H1 (cell line): ENCODE data around the gene PRRC1. TPM values are rescaled to one million over a fixed set of nuclear protein-coding genes. Genes with fewer than 3 reads are reported as not detected.

Experiments used
- CTCF ChIA-PET: fragments of 300-600 bp; sonication (Branson Sonifier 250); formaldehyde crosslinking; loops from one replicate; lab custom pipeline; 2021; ENCODE audit not compliant: partially characterized antibody; lab: Charles Lee
- POLR2A ChIA-PET: fragments of 300-600 bp; sonication (Branson Sonifier 250); formaldehyde crosslinking; loops from one replicate; lab custom pipeline; 2021; ENCODE audit warnings: inconsistent platforms; ENCODE audit not compliant: partially characterized antibody; lab: Charles Lee
- DNase-seq, 2 experiments: peaks; one replicate each; pipeline versions ENCODE4 v3.0.0 to v3.0.0-alpha.2; 2010 to 2022; ENCODE audit warnings: low spot score in 2 of 2, low read depth in 1 of 2, mixed read lengths in 1 of 2
- FAIRE-seq: peaks from 2 replicates; lab custom pipeline; 2011; peaks lifted over from hg19 to GRCh38; lab: Jason Lieb, UNC
- H2AFZ ChIP-seq: 2 replicates; pipeline ENCODE4 v1.8.1; 2012; ENCODE audit warnings: low read length, inconsistent platforms
- H2AK5ac ChIP-seq: 2 replicates; pipeline ENCODE4 v1.6.1; 2013; ENCODE audit warnings: low read depth, low read length
- H2BK120ac ChIP-seq: replicated peaks from 2 replicates; pipeline ENCODE3; 2013; ENCODE audit warnings: low read depth, low read length, inconsistent platforms
- H2BK12ac ChIP-seq: 2 replicates; pipeline ENCODE4 v1.6.1; 2013; ENCODE audit warnings: low read depth, low read length
- H2BK15ac ChIP-seq: 2 replicates; pipeline ENCODE4 v1.6.1; 2013; ENCODE audit warnings: low read length
- H2BK20ac ChIP-seq: 2 replicates; pipeline ENCODE4 v1.6.1; 2013; ENCODE audit warnings: low read length
- H2BK5ac ChIP-seq: 2 replicates; pipeline ENCODE4 v1.6.1; 2013; ENCODE audit warnings: low read depth, low read length
- H3K14ac ChIP-seq: 2 replicates; pipeline ENCODE4 v1.6.1; 2013; ENCODE audit warnings: inconsistent platforms; ENCODE audit not compliant: insufficient read length
- H3K18ac ChIP-seq: 2 replicates; pipeline ENCODE4 v1.6.1; 2013; ENCODE audit warnings: low read length; ENCODE audit errors: extremely low read depth
- H3K23ac ChIP-seq: 2 replicates; pipeline ENCODE4 v1.6.1; 2013; ENCODE audit warnings: inconsistent platforms; ENCODE audit not compliant: insufficient read length
- H3K23me2 ChIP-seq: 2 replicates; pipeline ENCODE4 v1.6.1; 2013; ENCODE audit warnings: low read depth, low read length
- H3K27ac ChIP-seq: 2 replicates; pipeline ENCODE4 v1.6.1; 2011; ENCODE audit warnings: low read depth, low read length, inconsistent platforms
- H3K27me3 ChIP-seq, 4 experiments: replicated peaks in 1 of 4; 1 replicate in 1 of 4; 2 replicates in 3 of 4; pipeline versions ENCODE4 v1.6.1 to v1.8.1; 2011 to 2013; ENCODE audit warnings: low read length in 3 of 4, mild to moderate bottlenecking in 3 of 4, inconsistent platforms in 2 of 4, mixed read lengths in 2 of 4, moderate library complexity in 1 of 4; ENCODE audit not compliant: control insufficient read depth in 3 of 4, insufficient read depth in 3 of 4; ENCODE audit errors: extremely low read depth in 1 of 4
- H3K36me3 ChIP-seq, 4 experiments: 2 replicates each; pipeline versions ENCODE4 v1.6.1 to v1.8.1; 2011 to 2013; ENCODE audit warnings: mild to moderate bottlenecking in 4 of 4, low read length in 3 of 4, moderate library complexity in 2 of 4, control low read depth in 1 of 4, inconsistent platforms in 1 of 4; ENCODE audit not compliant: insufficient read depth in 4 of 4, control insufficient read depth in 2 of 4
- H3K4ac ChIP-seq: replicated peaks from 2 replicates; pipeline ENCODE3; 2013; ENCODE audit warnings: low read length, low read depth, mixed read lengths, inconsistent platforms; ENCODE audit not compliant: insufficient read length
- H3K4me1 ChIP-seq, 4 experiments: replicated peaks in 1 of 4; 1 replicate in 1 of 4; 2 replicates in 3 of 4; pipeline versions ENCODE4 v1.6.1 to v1.8.1; 2011 to 2013; ENCODE audit warnings: low read length in 3 of 4, inconsistent platforms in 2 of 4, mixed read lengths in 1 of 4; ENCODE audit not compliant: insufficient read depth in 4 of 4, control insufficient read depth in 3 of 4
- H3K4me2 ChIP-seq, 2 experiments: 2 replicates each; pipeline versions ENCODE4 v1.6.1 to v1.8.1; 2011 to 2013; ENCODE audit warnings: low read depth in 2 of 2, low read length in 2 of 2, control low read depth in 1 of 2, inconsistent platforms in 1 of 2, mild to moderate bottlenecking in 1 of 2; ENCODE audit not compliant: insufficient read depth in 1 of 2
- H3K4me3 ChIP-seq, 4 experiments: fragments of 200-600, 300-600 bp in 1 of 4; sonication (generic), shearing (Covaris generic), sonication (Bioruptor Twin) in 1 of 4; 2 replicates each; pipeline versions ENCODE4 v1.5.1 to v1.8.1; 2011 to 2016; ENCODE audit warnings: low read length in 4 of 4, low read depth in 3 of 4, control low read depth in 2 of 4, inconsistent platforms in 2 of 4, mild to moderate bottlenecking in 2 of 4, mixed read lengths in 1 of 4, moderate library complexity in 1 of 4; ENCODE audit not compliant: insufficient read depth in 2 of 4; ENCODE audit errors: extremely low read depth in 1 of 4
- H3K56ac ChIP-seq: replicated peaks from 2 replicates; pipeline ENCODE3; 2013; ENCODE audit warnings: low read depth, mild to moderate bottlenecking, mixed read lengths, low read length, inconsistent platforms; ENCODE audit not compliant: insufficient read length
- H3K79me1 ChIP-seq: 2 replicates; pipeline ENCODE4 v1.6.1; 2013; ENCODE audit warnings: low read depth, low read length, control low read depth
- H3K79me2 ChIP-seq, 2 experiments: 2 replicates each; pipeline versions ENCODE4 v1.6.1 to v1.8.1; 2012 to 2013; ENCODE audit warnings: low read length in 2 of 2, mild to moderate bottlenecking in 2 of 2, inconsistent platforms in 1 of 2; ENCODE audit not compliant: insufficient read depth in 2 of 2, control insufficient read depth in 1 of 2
- H3K9ac ChIP-seq, 4 experiments: replicated peaks in 1 of 4; 1 replicate in 1 of 4; 2 replicates in 3 of 4; pipeline versions ENCODE4 v1.6.1 to v1.8.1; 2011 to 2013; ENCODE audit warnings: low read depth in 3 of 4, low read length in 3 of 4, control low read depth in 2 of 4, mild to moderate bottlenecking in 2 of 4, moderate library complexity in 2 of 4, inconsistent platforms in 1 of 4; ENCODE audit errors: extremely low read depth in 1 of 4
- H3K9me3 ChIP-seq, 2 experiments: 2 replicates each; pipeline versions ENCODE4 v1.6.1 to v1.8.1; 2012 to 2013; ENCODE audit warnings: mild to moderate bottlenecking in 2 of 2, moderate library complexity in 2 of 2, control low read depth in 1 of 2, inconsistent platforms in 1 of 2, low read depth in 1 of 2, low read length in 1 of 2, mixed read lengths in 1 of 2; ENCODE audit not compliant: insufficient read depth in 2 of 2
- H4K20me1 ChIP-seq, 2 experiments: replicated peaks in 1 of 2; 2 replicates each; pipeline versions ENCODE3 to v1.8.1; 2011 to 2013; ENCODE audit warnings: inconsistent platforms in 2 of 2, low read length in 2 of 2, mild to moderate bottlenecking in 1 of 2; ENCODE audit not compliant: insufficient read depth in 2 of 2, control insufficient read depth in 1 of 2
- H4K5ac ChIP-seq: 2 replicates; pipeline ENCODE4 v1.6.1; 2013; ENCODE audit warnings: low read length, low read depth, mixed read lengths, inconsistent platforms; ENCODE audit not compliant: insufficient read length
- H4K8ac ChIP-seq: 2 replicates; pipeline ENCODE4 v1.8.0; 2013; ENCODE audit warnings: mild to moderate bottlenecking, moderate library complexity, low read length, inconsistent platforms; ENCODE audit not compliant: insufficient read depth; ENCODE audit errors: extremely low read depth
- H4K91ac ChIP-seq: replicated peaks from 2 replicates; pipeline ENCODE3; 2013; ENCODE audit warnings: low read length, mixed read lengths, inconsistent platforms; ENCODE audit not compliant: insufficient read length
- BCL11A ChIP-seq, 2 experiments: IDR thresholded peaks; one replicate each; pipeline ENCODE4 v1.6.1; 2011; ENCODE audit warnings: low read depth in 2 of 2, low read length in 2 of 2, mild to moderate bottlenecking in 2 of 2
- CTBP2 ChIP-seq: IDR thresholded peaks from 2 replicates; pipeline ENCODE4 v1.7.0; 2011; ENCODE audit warnings: borderline replicate concordance, mild to moderate bottlenecking, moderate library complexity, mixed read lengths, low read length; ENCODE audit not compliant: insufficient read depth, insufficient read length
- E2F6 ChIP-seq: IDR thresholded peaks from 2 replicates; pipeline ENCODE4 v1.6.1; 2012; ENCODE audit warnings: inconsistent platforms
- EP300 ChIP-seq, 2 experiments: IDR thresholded peaks; 1 replicate in 1 of 2; 2 replicates in 1 of 2; pipeline ENCODE4 v1.6.1; 2011 to 2012; ENCODE audit warnings: low read depth in 2 of 2, low read length in 2 of 2, mild to moderate bottlenecking in 2 of 2, borderline replicate concordance in 1 of 2, inconsistent platforms in 1 of 2, moderate library complexity in 1 of 2
- FOSL1 ChIP-seq: IDR thresholded peaks from 2 replicates; pipeline ENCODE4 v1.6.1; 2011; ENCODE audit warnings: mild to moderate bottlenecking, low read depth, low read length, moderate library complexity; ENCODE audit not compliant: insufficient read depth
- HDAC2 ChIP-seq, 2 experiments: fragments of 300-600 bp in 1 of 2; sonication (generic) in 1 of 2; IDR thresholded peaks; 2 replicates each; pipeline ENCODE4 v1.6.1; 2011 to 2012; ENCODE audit warnings: low read depth in 2 of 2, low read length in 2 of 2, mild to moderate bottlenecking in 2 of 2, moderate library complexity in 2 of 2, borderline replicate concordance in 1 of 2, inconsistent platforms in 1 of 2
- HDAC6 ChIP-seq: IDR thresholded peaks from one replicate; pipeline ENCODE4 v1.7.1; 2012; ENCODE audit warnings: low read depth, mild to moderate bottlenecking, inconsistent platforms, low read length, moderate library complexity
- NRF1 ChIP-seq: IDR thresholded peaks from 2 replicates; pipeline ENCODE4 v1.6.1; 2011; ENCODE audit warnings: mild to moderate bottlenecking, low read depth, low read length, improper control_type of control experiment
- SP2 ChIP-seq: IDR thresholded peaks from 2 replicates; pipeline ENCODE4 v1.6.1; 2012; ENCODE audit warnings: mild to moderate bottlenecking, low read length, inconsistent platforms
- SRF ChIP-seq: IDR thresholded peaks from 2 replicates; pipeline ENCODE4 v1.6.1; 2011; ENCODE audit warnings: mild to moderate bottlenecking, low read depth, low read length, moderate library complexity
- TEAD4 ChIP-seq: IDR thresholded peaks from 2 replicates; pipeline ENCODE4 v1.6.1; 2012; ENCODE audit warnings: low read depth, low read length, inconsistent platforms, mixed read lengths
- USF2 ChIP-seq: IDR thresholded peaks from 2 replicates; pipeline ENCODE4 v1.6.1; 2011; ENCODE audit warnings: low read length, improper control_type of control experiment
- WGBS, 2 experiments: shearing (Covaris generic) in 1 of 2; methylation state at CpG; one replicate each; pipeline versions ENCODE4 v1.1.6 to v1.1.7; 2013 to 2015; ENCODE audit warnings: low lambda C conversion rate in 2 of 2, mixed read lengths in 2 of 2, inconsistent platforms in 1 of 2, low coverage in 1 of 2, missing lambda C conversion rate in 1 of 2; ENCODE audit not compliant: insufficient replicate concordance in 2 of 2, insufficient coverage in 1 of 2, insufficient read length in 1 of 2; ENCODE audit errors: extremely low coverage in 1 of 2, missing lambda C conversion rate in 1 of 2; 5-methylcytosine and 5-hydroxymethylcytosine counted together
- polyA plus RNA-seq, 7 experiments: library from polyadenylated mRNA; depleted of rRNA in 3 of 7; stranded (reverse) in 5 of 7; unstranded in 2 of 7; fragments of >200 nt in 5 of 7; fragments of 200-250 nt in 2 of 7; gene quantifications; 1 replicate in 5 of 7; 2 replicates in 1 of 7; 4 replicates in 1 of 7; pipeline versions ENCODE4 v1.2.1 to v1.2.3, GENCODE V29; 2011 to 2013; ENCODE audit warnings: missing spikeins in 2 of 7, mixed read lengths in 2 of 7
- total RNA-seq: library from RNA; stranded (reverse); fragmentation: NEBNext Ultra II Directional; extraction: Animal tissue kit (Norgen Biotek cat#: 25700); gene quantifications from 2 replicates; pipeline ENCODE4 v1.2.1, GENCODE V29; 2021

PRRC1 gene
- total and polyA plus RNA-seq, 2 of the 8 experiments (the other 6 are each of a cell fraction or from before 2014, with no cell fraction given): 54.6 to 78.6 TPM

- H3K18ac ChIP-seq: no peak overlapping the region
- DNase-seq (no peak), FAIRE-seq (no peak)
- no peak overlapping the region for H2AFZ ChIP-seq
- POLR2A ChIA-PET: no interaction called here
- H3K23me2 ChIP-seq: no peaks in the 10 kb centered on the region
- no peak overlapping the region for H3K4me3 ChIP-seq
- CTCF ChIA-PET: no interaction called here
- H3K27me3 ChIP-seq: no peaks in the 10 kb centered on the region
- H4K8ac ChIP-seq: no peak overlapping the region
- H3K9me3 ChIP-seq: no peaks in the 10 kb centered on the region
- no peak overlapping the region for H2BK12ac ChIP-seq
- no peak overlapping the region for H3K23ac ChIP-seq
- peaks cover 0 to 6% (median 0%) of the 10 kb centered on the region in 4 experiments; a peak in 1 of 7 replicates for H3K4me1 ChIP-seq
- no peak overlapping the region for H2BK20ac ChIP-seq
- H3K14ac ChIP-seq: no peak overlapping the region
- no peak overlapping the region for H2BK5ac ChIP-seq
- no peaks in the 10 kb centered on the region for H4K20me1 ChIP-seq
- H3K36me3 ChIP-seq: no peaks in the 10 kb centered on the region
- H4K5ac ChIP-seq: no peak overlapping the region
- no peak overlapping the region for H3K56ac ChIP-seq
- H3K4ac ChIP-seq: no peak overlapping the region
- no peaks in the 10 kb centered on the region for H3K79me1 ChIP-seq
- no peak overlapping the region for H3K4me2 ChIP-seq
- no peak overlapping the region for H3K27ac ChIP-seq
- H2BK15ac ChIP-seq: no peak overlapping the region
- H2AK5ac ChIP-seq: no peak overlapping the region
- whole genome bisulfite sequencing, 2 experiments: 86% methylated on average over 2 of the region's 2 CpGs; no CpG with 5 or more reads in 1 of the 2 experiments
- no peak overlapping the region for H4K91ac ChIP-seq
- no peak overlapping the region for H3K9ac ChIP-seq
- H3K79me2 ChIP-seq: no peaks in the 10 kb centered on the region
- H2BK120ac ChIP-seq: no peak overlapping the region
- no peak for TF ChIP-seq USF2
- no peak for TF ChIP-seq CTBP2
- TF ChIP-seq E2F6: no peak
- TF ChIP-seq NRF1: no peak
- no peak for TF ChIP-seq SRF
- no peak for TF ChIP-seq TEAD4
- no peak for TF ChIP-seq SP2
- no peak for TF ChIP-seq BCL11A (IDR thresholded peaks at IDR 0.05; ENCODE audit: low read depth in 2 of 2, low read length in 2 of 2)
- TF ChIP-seq HDAC6: no peak
- no peak for TF ChIP-seq HDAC2 (IDR thresholded peaks at IDR 0.05; ENCODE audit: borderline replicate concordance in 1 of 2, low read depth in 2 of 2, low read length in 2 of 2)
- TF ChIP-seq FOSL1: no peak
- TF ChIP-seq EP300 (IDR thresholded peaks at IDR 0.05; ENCODE audit: borderline replicate concordance in 1 of 2, low read depth in 2 of 2, low read length in 2 of 2): no peak
Measured at GRCh38 chr5:127581450-127581849, 64.0 kb downstream of the PRRC1 start.
